T47D (cell line): ENCODE data around the gene GIT1.

Source experiments
- DNase-seq, 2 experiments: peaks; one replicate each; pipeline versions ENCODE4 v3.0.0 to v3.0.0-alpha.2; 2011 to 2012; ENCODE audit warnings: low read depth in 1 of 2, low spot score in 1 of 2
- JUND ChIP-seq: IDR thresholded peaks from 2 replicates; pipeline ENCODE4 v1.6.1; 2012; ENCODE audit warnings: low read depth
- in situ Hi-C: cut with HindIII; loops from 2 replicates; pipeline ENCODE4 v1.10.0; 2016; ENCODE audit warnings: low sequenced_read_pairs, low pct_unique_long_range_greater_than_20kb

The GIT1 gene

GRCh38 chr17:29621751-29622194 is 32.3 kb upstream of the GIT1 start:
- in situ Hi-C loops = no loop called here
- TF ChIP-seq JUND = no peak
- no peak for DNase-seq

- no peak for TF ChIP-seq JUND
- in situ Hi-C loops = no loop called here
- DNase-seq = no peak
Measured at GRCh38 chr17:29620779-29621500, 31.5 kb upstream of the GIT1 start.

- in situ Hi-C loops = no loop called here
- DNase-seq = no peak
- no peak for TF ChIP-seq JUND
Measured at GRCh38 chr17:29620271-29620670, 30.8 kb upstream of the GIT1 start.

- TF ChIP-seq JUND = no peak
- DNase-seq = peak in 1 of 2 experiments; percentile 43
- in situ Hi-C loops = no loop called here
Measured at GRCh38 chr17:29619251-29619650, 29.8 kb upstream of the GIT1 start.

- in situ Hi-C loops = no loop called here
- DNase-seq = no peak
- TF ChIP-seq JUND = no peak
Measured at GRCh38 chr17:29618272-29619065, 29.0 kb upstream of the GIT1 start.

GRCh38 chr17:29617481-29618271 is 28.2 kb upstream of the GIT1 start:
- no peak for TF ChIP-seq JUND
- DNase-seq = peak; percentile 91 to 96
- in situ Hi-C loops = no loop called here

GRCh38 chr17:29617125-29617480 is 27.7 kb upstream of the GIT1 start:
- TF ChIP-seq JUND = no peak
- in situ Hi-C loops = no loop called here
- DNase-seq = peak; percentile 92 to 93

GRCh38 chr17:29616300-29617048 is 27.0 kb upstream of the GIT1 start:
- no peak for TF ChIP-seq JUND
- no peak for DNase-seq
- in situ Hi-C loops = no loop called here

GRCh38 chr17:29615492-29616299 is 26.2 kb upstream of the GIT1 start:
- no peak for TF ChIP-seq JUND
- peak; percentile 91 to 97 for DNase-seq
- in situ Hi-C loops = no loop called here

- DNase-seq = no peak
- in situ Hi-C loops = no loop called here
- TF ChIP-seq JUND = no peak
Measured at GRCh38 chr17:29615048-29615385, 25.6 kb upstream of the GIT1 start.

- in situ Hi-C loops = no loop called here
- no peak for TF ChIP-seq JUND
- no peak for DNase-seq
Measured at GRCh38 chr17:29614349-29615047, 25.1 kb upstream of the GIT1 start.
